HepG2 (cell line): ENCODE data around the gene NOTUM. TPM values are rescaled to one million over a fixed set of nuclear protein-coding genes. Genes with fewer than 3 reads are reported as not detected.

Experiments
- AGO1 ChIP-seq: fragments of 200-400 bp; formaldehyde crosslinking; IDR thresholded peaks from 2 replicates; pipeline ENCODE4 v1.6.1; 2017; ENCODE audit warnings: mild to moderate bottlenecking, low read depth, low read length, moderate library complexity; ENCODE audit not compliant: poor library complexity, severe bottlenecking
- AKAP8 ChIP-seq: sonication (generic); formaldehyde crosslinking; IDR thresholded peaks from 2 replicates; pipeline ENCODE4 v1.5.1; 2020; ENCODE audit warnings: mild to moderate bottlenecking, missing genetic modification reagents
- ARNTL ChIP-seq: sonication (generic); formaldehyde crosslinking; IDR thresholded peaks from 2 replicates; pipeline ENCODE4 v1.4.0; 2020; ENCODE audit warnings: mild to moderate bottlenecking, missing genetic modification reagents
- ATF2 ChIP-seq: sonication (generic); formaldehyde crosslinking; IDR thresholded peaks from 2 replicates; pipeline ENCODE4 v1.4.0; 2020; ENCODE audit warnings: missing genetic modification reagents
- FOXJ3 ChIP-seq: sonication (generic); formaldehyde crosslinking; IDR thresholded peaks from 2 replicates; pipeline ENCODE4 v1.4.0; 2020; ENCODE audit warnings: missing genetic modification reagents, mild to moderate bottlenecking, borderline replicate concordance
- IKZF5 ChIP-seq: IDR thresholded peaks from 2 replicates; pipeline ENCODE4 v1.6.1; 2018; ENCODE audit warnings: missing genetic modification reagents, mild to moderate bottlenecking, missing compliant biosample characterization
- MAX ChIP-seq: IDR thresholded peaks from 2 replicates; pipeline ENCODE4 v1.6.1; 2012; ENCODE audit warnings: inconsistent platforms
- MNT ChIP-seq: fragments of 450-650 bp; IDR thresholded peaks from 2 replicates; pipeline ENCODE4 v1.6.1; 2016
- POLR2G ChIP-seq: fragments of 200-400 bp; formaldehyde crosslinking; IDR thresholded peaks from 2 replicates; pipeline ENCODE4 v1.6.1; 2018; ENCODE audit warnings: mild to moderate bottlenecking, low read depth, low read length, moderate library complexity
- RFX3 ChIP-seq: IDR thresholded peaks from 2 replicates; pipeline ENCODE4 v1.6.1; 2016; ENCODE audit warnings: missing biosample characterization, missing genetic modification reagents
- SPEN ChIP-seq: sonication (generic); formaldehyde crosslinking; IDR thresholded peaks from 2 replicates; pipeline ENCODE4 v1.5.1; 2020; ENCODE audit warnings: low read depth, mild to moderate bottlenecking, missing genetic modification reagents
- TGIF2 ChIP-seq: IDR thresholded peaks from 2 replicates; pipeline ENCODE4 v1.6.1; 2016; ENCODE audit warnings: control low read depth, missing compliant biosample characterization
- THAP11 ChIP-seq: IDR thresholded peaks from 2 replicates; pipeline ENCODE4 v1.6.1; 2016; ENCODE audit warnings: missing biosample characterization, missing genetic modification reagents
- UBTF ChIP-seq: sonication (generic); formaldehyde crosslinking; IDR thresholded peaks from 2 replicates; pipeline ENCODE4 v1.4.0; 2020; ENCODE audit warnings: mild to moderate bottlenecking, missing genetic modification reagents
- ZMYM2 ChIP-seq: sonication (generic); formaldehyde crosslinking; IDR thresholded peaks from 2 replicates; pipeline ENCODE4 v1.8.0; 2022; ENCODE audit warnings: mild to moderate bottlenecking, missing genetic modification reagents
- ZNF232 ChIP-seq: sonication (generic); formaldehyde crosslinking; IDR thresholded peaks from 2 replicates; pipeline ENCODE4 v1.4.0; 2020; ENCODE audit warnings: missing genetic modification reagents, borderline replicate concordance
- ZNF552 ChIP-seq: sonication (generic); formaldehyde crosslinking; IDR thresholded peaks from 2 replicates; pipeline ENCODE4 v1.9.0; 2022; ENCODE audit warnings: missing genetic modification reagents, mild to moderate bottlenecking, borderline replicate concordance
- ZNF563 ChIP-seq: sonication (generic); formaldehyde crosslinking; IDR thresholded peaks from 2 replicates; pipeline ENCODE4 v1.8.0; 2022; ENCODE audit warnings: mild to moderate bottlenecking, moderate library complexity, missing genetic modification reagents
- ZNF605 ChIP-seq: sonication (generic); formaldehyde crosslinking; IDR thresholded peaks from 2 replicates; pipeline ENCODE4 v1.8.0; 2022; ENCODE audit warnings: mild to moderate bottlenecking, missing genetic modification reagents
- ZUFSP ChIP-seq: sonication (generic); formaldehyde crosslinking; IDR thresholded peaks from 2 replicates; pipeline ENCODE4 v1.9.0; 2021; ENCODE audit warnings: missing genetic modification reagents, mild to moderate bottlenecking, borderline replicate concordance
- polyA plus RNA-seq, 8 experiments: library from polyadenylated mRNA; depleted of rRNA in 3 of 8; stranded (reverse) in 7 of 8; unstranded in 1 of 8; fragments of >200 nt; fragmentation: Illumina TruSeq in 4 of 8; extraction: Trizol in 4 of 8; gene quantifications; 2 replicates each; pipeline versions ENCODE4 v1.2.1 to v1.2.3, GENCODE V29; 2011 to 2016; ENCODE audit warnings: low read depth in 4 of 8, missing spikeins in 1 of 8, mixed read lengths in 1 of 8; ENCODE audit not compliant: insufficient read depth in 1 of 8
- total RNA-seq, 5 experiments: library from RNA; depleted of rRNA; stranded (reverse); fragments of >200 nt; fragmentation: Illumina TruSeq; extraction: Trizol; gene quantifications; 2 replicates each; pipeline ENCODE4 v1.2.3, GENCODE V29; 2016; ENCODE audit warnings: low read depth in 1 of 5

Gene NOTUM
- total and polyA plus RNA-seq, 2 of the 13 experiments (the other 11 are each of a cell fraction or from before 2014, with no cell fraction given) = 150 to 160 TPM

- TF ChIP-seq FOXJ3 (CRISPR knock-in tag) (no peak), ARNTL (CRISPR knock-in tag) (peak; percentile 52; the same call in 1 of the 2 replicates), RFX3 (CRISPR knock-in tag) (no peak), IKZF5 (CRISPR knock-in tag) (peak; percentile 18), MNT (no peak), ZUFSP (no peak), ZNF232 (CRISPR knock-in tag) (0 out of 2 replicates have a peak, but pooled peaks have one; percentile 29), AGO1 (peak; percentile 60), POLR2G (peak; percentile 65), TGIF2 (CRISPR knock-in tag) (0 out of 2 replicates have a peak, but pooled peaks have one; percentile 42), ZMYM2 (CRISPR knock-in tag) (0 out of 2 replicates have a peak, but pooled peaks have one; percentile 52), SPEN (CRISPR knock-in tag) (peak; percentile 40; the same call in 1 of the 2 replicates), THAP11 (CRISPR knock-in tag) (0 out of 2 replicates have a peak, but pooled peaks have one; percentile 9), ZNF605 (CRISPR knock-in tag) (peak; percentile 47; the same call in 1 of the 2 replicates), ATF2 (CRISPR knock-in tag) (peak; percentile 12; the same call in 1 of the 2 replicates), ZNF563 (0 out of 2 replicates have a peak, but pooled peaks have one; percentile 28), ZNF552 (CRISPR knock-in tag) (no peak), UBTF (CRISPR knock-in tag) (peak; percentile 71), MAX (peak; percentile 52), AKAP8 (CRISPR knock-in tag) (peak; percentile 98)
Observed at GRCh38 chr17:81962499-81963441, 1.8 kb upstream of the NOTUM start (continued).
